Measurements from ENCODE around the gene GP1BB.

- TF ChIP-seq CTCF (conservative IDR thresholded peaks at IDR 0.05; ENCODE audit: low read length) = no peak
- TF ChIP-seq EZH2phosphoT487 (IDR thresholded peaks at IDR 0.05; ENCODE audit: borderline replicate concordance) = no peak
These were observed 3.0 kb upstream of the GP1BB start for GRCh38 chr22:19720150-19720827.
